Activated T-helper 17 cell treated with anti-CD3 and anti-CD28 coated beads, Interleukin-2, amount 50 U/mL, for 72 hours (primary cell): ENCODE measurements around the gene SRP19. TPM values are rescaled to one million over a fixed set of nuclear protein-coding genes. Genes with fewer than 3 reads are reported as not detected.

Experiments
- ATAC-seq: fragments of 150-1000 bp; cut with Tn5 transposase; replicated peaks from 2 replicates; pipeline ENCODE4 v1.10.0; 2021; ENCODE audit warnings: mild to moderate bottlenecking, moderate library complexity
- H3K27ac Mint-ChIP-seq: one replicate; pipeline ENCODE4 v1.8.0; 2022; ENCODE audit warnings: mixed read lengths
- H3K27me3 Mint-ChIP-seq: one replicate; pipeline ENCODE4 v1.8.0; 2022; ENCODE audit warnings: mixed read lengths
- H3K36me3 Mint-ChIP-seq: one replicate; pipeline ENCODE4 v1.8.0; 2022; ENCODE audit warnings: low read depth, mild to moderate bottlenecking, mixed read lengths
- H3K4me1 Mint-ChIP-seq: one replicate; pipeline ENCODE4 v1.8.0; 2022; ENCODE audit warnings: mixed read lengths
- H3K4me3 Mint-ChIP-seq: one replicate; pipeline ENCODE4 v1.8.0; 2022; ENCODE audit warnings: mild to moderate bottlenecking, mixed read lengths
- H3K9me3 Mint-ChIP-seq: one replicate; pipeline ENCODE4 v1.8.0; 2022; ENCODE audit warnings: mixed read lengths
- total RNA-seq, 2 donors: library from RNA; stranded (reverse); gene quantifications; one replicate each; pipeline ENCODE4 v1.2.3, GENCODE V29; 2022

Gene SRP19
- 10 to 100 TPM; 25.4 to 60.3 TPM for total RNA-seq

DNA sequence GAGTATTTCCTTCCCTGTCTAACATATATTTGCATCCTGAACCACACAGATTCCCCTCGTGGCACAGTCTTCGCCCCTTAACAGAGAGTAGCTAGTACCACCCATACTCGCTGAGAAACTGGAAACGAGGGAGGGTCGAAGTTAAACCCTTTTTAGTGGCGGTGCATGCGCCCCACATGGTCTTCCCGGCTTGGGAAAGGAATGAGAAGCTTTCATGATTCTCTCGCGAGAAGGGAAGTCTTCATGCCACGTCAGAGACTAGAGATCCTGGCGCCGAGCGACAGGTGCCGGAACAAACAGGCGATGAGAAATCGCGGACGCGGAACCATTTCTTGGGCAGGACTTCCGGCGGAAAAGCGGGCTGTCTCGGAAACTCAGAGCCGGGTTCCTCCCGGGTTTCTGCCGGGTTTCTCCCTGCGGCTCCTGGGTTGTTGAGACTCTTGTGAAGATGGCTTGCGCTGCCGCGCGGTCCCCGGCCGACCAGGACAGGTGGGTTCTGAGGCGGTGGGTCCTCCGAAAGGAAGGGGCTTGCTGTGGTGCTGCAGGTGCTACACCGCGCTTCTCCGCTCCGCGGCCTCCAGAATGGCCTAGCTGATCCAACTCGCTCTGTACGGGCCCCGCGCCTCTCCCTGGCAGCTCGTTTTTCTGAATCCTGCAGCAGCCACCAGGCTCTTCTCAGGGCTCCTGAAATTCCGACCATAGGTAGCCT, at the start of gene SRP19:
Gene SRP19, plus strand, starts transcription at position 359 of the 709 bp plus-strand sequence. Its CDS starts 90 bp downstream, at position 449.
- H3K9me3 Mint-ChIP-seq, result no peaks in the 10 kb centered on the region
- peaks cover 40% of the 10 kb centered on the region for H3K36me3 Mint-ChIP-seq
- peak within 1 kb of the TSS; percentile 91 for H3K4me3 Mint-ChIP-seq
- H3K27me3 Mint-ChIP-seq, result peaks cover 9% of the 10 kb centered on the region
- peaks cover 16% of the 10 kb centered on the region for H3K4me1 Mint-ChIP-seq
- peak; percentile 98 for ATAC-seq
- peak within 1 kb of the TSS; percentile 97 for H3K27ac Mint-ChIP-seq

DNA sequence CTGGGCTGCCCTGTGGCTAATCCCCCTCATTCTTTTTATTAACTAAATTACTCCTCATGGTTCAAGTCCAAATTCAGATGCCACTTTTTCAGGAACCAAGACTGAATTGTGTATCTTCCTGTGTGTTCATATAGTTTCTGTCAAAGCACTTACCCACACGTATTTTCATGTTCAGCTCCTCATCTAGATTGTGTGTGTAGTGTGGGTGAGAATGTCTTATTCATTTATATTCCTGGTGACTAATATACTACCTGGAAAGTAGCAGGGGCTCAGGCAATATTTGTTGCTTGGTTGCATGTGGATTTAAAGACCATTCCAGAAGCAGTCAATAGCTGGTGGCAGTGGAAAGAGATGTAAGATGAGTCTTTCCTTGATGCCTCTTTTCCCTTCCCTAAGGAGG, 48.5 kb upstream of the SRP19 start:
- Mint-ChIP-seq H3K27me3 (no peaks in the 10 kb centered on the region), H3K9me3 (no peaks in the 10 kb centered on the region), H3K27ac (peak overlapping the region; percentile 71), H3K36me3 (peaks cover 45% of the 10 kb centered on the region), H3K4me3 (no peak overlapping the region), H3K4me1 (peaks cover 12% of the 10 kb centered on the region)
- ATAC-seq, result peak; percentile 68

- Mint-ChIP-seq H3K36me3 (peaks cover 81% of the 10 kb centered on the region), H3K27me3 (no peaks in the 10 kb centered on the region), H3K4me1 (no peaks in the 10 kb centered on the region), H3K4me3 (no peak overlapping the region), H3K27ac (no peak overlapping the region), H3K9me3 (no peaks in the 10 kb centered on the region)
- ATAC-seq, result no peak
Measured at GRCh38 chr5:112820246-112820645, 40.8 kb upstream of the SRP19 start.

GRCh38 chr5:112822456-112822855, 38.6 kb upstream of the SRP19 start:
- no peaks in the 10 kb centered on the region for H3K4me1 Mint-ChIP-seq
- H3K27ac Mint-ChIP-seq, result no peak overlapping the region
- no peak for ATAC-seq

GRCh38 chr5:112823181-112823580, 37.9 kb upstream of the SRP19 start:
- Mint-ChIP-seq H3K4me3 (no peak overlapping the region), H3K36me3 (peaks cover 88% of the 10 kb centered on the region), H3K27me3 (no peaks in the 10 kb centered on the region), H3K4me1 (no peaks in the 10 kb centered on the region), H3K9me3 (no peaks in the 10 kb centered on the region), H3K27ac (peak overlapping the region; percentile 49)
- ATAC-seq, result no peak

More at GRCh38 chr5:112822456-112822855, 38.6 kb upstream of the SRP19 start:
- Mint-ChIP-seq H3K4me3 (no peak overlapping the region), H3K36me3 (peaks cover 87% of the 10 kb centered on the region), H3K9me3 (no peaks in the 10 kb centered on the region), H3K27me3 (no peaks in the 10 kb centered on the region)

- ATAC-seq, result no peak
Measured at GRCh38 chr5:112823656-112824055, 37.4 kb upstream of the SRP19 start.

GRCh38 chr5:112824197-112824596, 36.9 kb upstream of the SRP19 start:
- peaks cover 89% of the 10 kb centered on the region for H3K36me3 Mint-ChIP-seq
- H3K9me3 Mint-ChIP-seq, result no peaks in the 10 kb centered on the region
- no peak for ATAC-seq
- H3K4me3 Mint-ChIP-seq, result no peak overlapping the region
- no peaks in the 10 kb centered on the region for H3K27me3 Mint-ChIP-seq
- H3K4me1 Mint-ChIP-seq, result no peaks in the 10 kb centered on the region
- H3K27ac Mint-ChIP-seq, result peak overlapping the region; percentile 13

More at GRCh38 chr5:112823656-112824055, 37.4 kb upstream of the SRP19 start:
- H3K27ac Mint-ChIP-seq, result peak overlapping the region; percentile 49
- no peaks in the 10 kb centered on the region for H3K9me3 Mint-ChIP-seq
- H3K4me3 Mint-ChIP-seq, result no peak overlapping the region
- H3K27me3 Mint-ChIP-seq, result no peaks in the 10 kb centered on the region
- no peaks in the 10 kb centered on the region for H3K4me1 Mint-ChIP-seq
- H3K36me3 Mint-ChIP-seq, result peaks cover 89% of the 10 kb centered on the region

DNA sequence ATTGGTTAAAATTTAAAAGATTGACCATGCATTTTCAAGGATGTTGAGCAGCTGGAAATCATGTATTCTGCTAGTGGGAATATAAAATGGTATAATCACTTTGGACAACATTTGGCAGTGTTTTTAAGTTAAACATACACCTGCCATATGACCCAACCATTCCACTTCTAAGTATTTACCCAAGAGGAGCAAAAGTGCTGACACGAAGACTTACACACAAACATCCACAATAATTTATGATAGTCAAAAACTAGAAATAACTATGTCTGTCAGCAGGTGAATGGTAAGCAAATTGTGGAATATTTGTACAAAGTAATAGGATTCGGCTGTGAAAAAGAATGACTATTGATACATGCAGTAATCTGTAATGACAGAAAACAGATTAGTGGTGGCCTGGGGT, 30.7 kb upstream of the SRP19 start:
- no peak overlapping the region for H3K27ac Mint-ChIP-seq
- H3K9me3 Mint-ChIP-seq, result no peaks in the 10 kb centered on the region
- peaks cover 74% of the 10 kb centered on the region for H3K36me3 Mint-ChIP-seq
- ATAC-seq, result no peak
- H3K27me3 Mint-ChIP-seq, result no peaks in the 10 kb centered on the region
- H3K4me1 Mint-ChIP-seq, result no peaks in the 10 kb centered on the region
- no peak overlapping the region for H3K4me3 Mint-ChIP-seq

GRCh38 chr5:112833971-112834370, 27.1 kb upstream of the SRP19 start:
- H3K27ac Mint-ChIP-seq, result no peak overlapping the region
- no peak overlapping the region for H3K4me3 Mint-ChIP-seq
- no peaks in the 10 kb centered on the region for H3K9me3 Mint-ChIP-seq
- peaks cover 64% of the 10 kb centered on the region for H3K36me3 Mint-ChIP-seq
- H3K27me3 Mint-ChIP-seq, result no peaks in the 10 kb centered on the region
- H3K4me1 Mint-ChIP-seq, result no peaks in the 10 kb centered on the region
- ATAC-seq, result no peak

GRCh38 chr5:112844489-112844888, 16.6 kb upstream of the SRP19 start:
- no peaks in the 10 kb centered on the region for H3K27me3 Mint-ChIP-seq
- no peak overlapping the region for H3K4me3 Mint-ChIP-seq
- H3K27ac Mint-ChIP-seq, result no peak overlapping the region
- no peaks in the 10 kb centered on the region for H3K9me3 Mint-ChIP-seq
- peaks cover 14% of the 10 kb centered on the region for H3K36me3 Mint-ChIP-seq
- ATAC-seq, result peak; percentile 42
- H3K4me1 Mint-ChIP-seq, result peaks cover 4% of the 10 kb centered on the region

DNA sequence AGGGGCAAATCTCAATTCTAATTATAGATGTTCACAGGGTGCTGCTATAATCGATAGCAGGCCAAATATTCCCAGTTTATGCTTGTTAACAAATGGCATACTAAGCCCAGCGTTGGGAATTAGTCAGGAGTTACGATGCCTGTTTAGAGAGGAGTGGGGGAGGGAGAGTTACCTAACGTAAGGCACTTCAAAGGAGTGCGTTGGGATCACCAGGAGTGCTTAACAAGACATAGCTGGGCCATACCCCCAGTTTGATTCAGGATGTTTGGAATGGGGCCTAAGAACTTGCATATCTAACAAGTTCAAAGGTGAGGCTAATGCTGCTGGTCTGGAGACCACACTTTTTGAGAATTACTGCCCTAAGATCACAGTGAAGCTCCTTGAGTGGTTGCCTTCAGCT, 14.5 kb upstream of the SRP19 start:
- H3K36me3 Mint-ChIP-seq, result no peaks in the 10 kb centered on the region
- no peaks in the 10 kb centered on the region for H3K9me3 Mint-ChIP-seq
- H3K27ac Mint-ChIP-seq, result peak overlapping the region; percentile 51
- peaks cover 4% of the 10 kb centered on the region for H3K4me1 Mint-ChIP-seq
- H3K27me3 Mint-ChIP-seq, result no peaks in the 10 kb centered on the region
- H3K4me3 Mint-ChIP-seq, result no peak overlapping the region
- ATAC-seq, result no peak

DNA sequence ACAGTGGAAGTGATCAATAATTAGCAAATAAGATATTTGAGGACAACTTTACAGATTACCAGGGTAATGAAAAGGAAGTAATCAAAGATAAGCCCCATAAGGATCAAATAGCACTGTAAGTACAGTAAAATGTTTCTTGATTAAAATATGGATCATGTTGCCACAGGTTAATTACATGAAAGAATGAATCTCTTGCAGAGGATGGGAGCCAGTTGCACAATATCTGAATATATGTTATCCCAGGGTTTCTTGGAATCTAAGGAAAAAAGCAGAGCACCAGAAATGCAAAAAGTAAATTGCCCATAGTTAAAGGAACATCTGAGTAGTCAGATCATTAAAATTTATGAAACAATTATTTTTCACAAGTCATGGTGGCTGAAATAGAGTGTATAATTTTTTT, 13.8 kb upstream of the SRP19 start:
- H3K27me3 Mint-ChIP-seq, result no peaks in the 10 kb centered on the region
- H3K4me1 Mint-ChIP-seq, result peaks cover 4% of the 10 kb centered on the region
- H3K9me3 Mint-ChIP-seq, result no peaks in the 10 kb centered on the region
- no peak overlapping the region for H3K4me3 Mint-ChIP-seq
- H3K27ac Mint-ChIP-seq, result peak overlapping the region; percentile 51
- no peaks in the 10 kb centered on the region for H3K36me3 Mint-ChIP-seq
- ATAC-seq, result no peak

- H3K4me1 Mint-ChIP-seq, result peaks cover 4% of the 10 kb centered on the region
- H3K9me3 Mint-ChIP-seq, result no peaks in the 10 kb centered on the region
- peak overlapping the region; percentile 41 for H3K4me3 Mint-ChIP-seq
- H3K27ac Mint-ChIP-seq, result peak overlapping the region; percentile 79
- peak; percentile 99 for ATAC-seq
- no peaks in the 10 kb centered on the region for H3K27me3 Mint-ChIP-seq
- no peaks in the 10 kb centered on the region for H3K36me3 Mint-ChIP-seq
Measured at GRCh38 chr5:112848116-112848811, 12.8 kb upstream of the SRP19 start.

DNA sequence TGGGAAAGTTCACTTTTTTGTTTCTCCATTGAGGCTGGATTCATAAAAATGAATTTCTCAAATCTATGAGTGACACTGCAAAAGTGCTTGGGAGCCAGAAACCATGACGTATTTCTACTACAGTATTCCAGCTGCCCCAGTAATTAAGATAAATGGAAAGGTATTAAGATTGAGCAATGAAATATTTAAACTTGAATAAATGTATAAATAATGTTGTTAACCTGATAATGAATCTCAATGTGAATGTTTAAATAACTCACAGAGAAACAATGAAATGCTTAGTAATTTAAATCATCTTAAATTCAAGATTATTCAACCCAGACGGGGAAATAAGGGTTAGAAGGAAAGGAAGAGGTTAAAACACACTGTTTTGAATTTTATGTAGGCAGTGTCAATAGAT, 11.2 kb upstream of the SRP19 start:
- Mint-ChIP-seq H3K4me1 (peaks cover 4% of the 10 kb centered on the region), H3K36me3 (no peaks in the 10 kb centered on the region), H3K27ac (no peak overlapping the region), H3K4me3 (no peak overlapping the region), H3K9me3 (no peaks in the 10 kb centered on the region), H3K27me3 (peaks cover 3% of the 10 kb centered on the region)
- no peak for ATAC-seq

DNA sequence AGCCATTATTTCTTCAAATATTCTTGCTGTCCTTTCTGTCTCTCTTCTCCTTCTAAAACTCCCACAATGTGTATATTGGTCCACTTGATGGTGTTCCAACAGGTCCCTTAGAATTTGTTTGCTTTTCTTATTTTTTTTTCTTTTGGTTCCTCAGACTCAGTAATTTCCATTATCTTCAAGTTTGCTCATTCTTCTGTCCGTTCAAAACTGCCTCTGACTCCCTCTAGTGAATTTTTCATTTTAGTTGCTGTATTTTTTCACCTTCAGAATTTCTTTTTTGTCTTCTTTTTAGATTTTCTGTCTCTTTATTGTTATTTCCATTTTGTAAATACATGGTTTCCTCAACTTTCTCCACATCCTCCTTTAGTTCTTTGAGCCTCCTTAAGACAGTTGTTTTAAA, 6.4 kb upstream of the SRP19 start:
- H3K36me3 Mint-ChIP-seq, result no peaks in the 10 kb centered on the region
- H3K9me3 Mint-ChIP-seq, result no peaks in the 10 kb centered on the region
- peaks cover 20% of the 10 kb centered on the region for H3K27me3 Mint-ChIP-seq
- H3K4me1 Mint-ChIP-seq, result no peaks in the 10 kb centered on the region
- ATAC-seq, result no peak
- no peak overlapping the region for H3K4me3 Mint-ChIP-seq
- H3K27ac Mint-ChIP-seq, result no peak overlapping the region
